Measurements from ENCODE around the gene MALSU1. TPM values are rescaled to one million over a fixed set of nuclear protein-coding genes. Genes with fewer than 3 reads are reported as not detected.

Gene MALSU1
- 10 to 100 TPM; 40.3 to 48.4 (median 45.0) TPM for total RNA-seq

DNA sequence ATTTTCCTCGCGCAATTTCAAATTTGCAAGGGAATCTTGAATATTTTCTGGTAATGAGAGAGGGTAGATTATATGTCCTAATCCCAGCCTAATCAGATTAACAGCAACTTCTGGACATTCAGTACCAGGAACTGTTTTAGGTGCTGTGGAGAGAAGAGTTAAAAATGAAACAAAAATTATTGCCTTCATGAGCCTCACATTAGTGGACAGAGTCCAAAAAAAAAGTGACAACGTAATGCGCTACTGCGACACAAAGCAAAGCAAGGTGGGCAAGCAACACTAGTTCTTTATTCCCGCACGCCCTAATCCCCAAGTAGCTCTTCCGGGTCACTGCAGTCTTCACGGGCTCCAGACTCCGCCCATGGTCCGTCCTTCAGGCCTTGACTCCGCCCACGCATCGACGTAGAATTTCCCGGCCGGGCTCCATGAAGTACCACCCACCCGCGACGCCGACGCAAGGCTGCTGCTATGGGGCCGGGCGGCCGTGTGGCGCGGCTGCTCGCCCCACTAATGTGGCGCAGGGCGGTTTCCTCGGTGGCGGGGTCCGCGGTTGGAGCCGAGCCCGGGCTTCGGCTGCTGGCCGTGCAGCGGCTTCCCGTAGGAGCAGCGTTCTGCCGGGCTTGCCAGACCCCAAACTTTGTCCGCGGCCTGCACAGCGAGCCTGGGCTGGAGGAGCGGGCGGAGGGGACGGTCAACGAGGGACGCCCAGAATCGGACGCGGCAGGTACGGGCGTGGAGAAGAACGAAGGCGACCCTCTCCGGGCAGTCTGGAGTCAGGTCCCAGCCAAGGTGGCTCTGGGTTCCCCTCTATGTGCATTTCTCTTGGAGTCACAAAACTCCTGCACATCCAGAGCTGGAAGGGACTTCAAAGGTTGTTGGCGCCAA lies at the start of gene MALSU1:
MALSU1 (plus strand) TSS at position 455 of the 885 bp plus-strand sequence; CDS start at position 469, 14 bp downstream.
- TF ChIP-seq, protein P1, sequence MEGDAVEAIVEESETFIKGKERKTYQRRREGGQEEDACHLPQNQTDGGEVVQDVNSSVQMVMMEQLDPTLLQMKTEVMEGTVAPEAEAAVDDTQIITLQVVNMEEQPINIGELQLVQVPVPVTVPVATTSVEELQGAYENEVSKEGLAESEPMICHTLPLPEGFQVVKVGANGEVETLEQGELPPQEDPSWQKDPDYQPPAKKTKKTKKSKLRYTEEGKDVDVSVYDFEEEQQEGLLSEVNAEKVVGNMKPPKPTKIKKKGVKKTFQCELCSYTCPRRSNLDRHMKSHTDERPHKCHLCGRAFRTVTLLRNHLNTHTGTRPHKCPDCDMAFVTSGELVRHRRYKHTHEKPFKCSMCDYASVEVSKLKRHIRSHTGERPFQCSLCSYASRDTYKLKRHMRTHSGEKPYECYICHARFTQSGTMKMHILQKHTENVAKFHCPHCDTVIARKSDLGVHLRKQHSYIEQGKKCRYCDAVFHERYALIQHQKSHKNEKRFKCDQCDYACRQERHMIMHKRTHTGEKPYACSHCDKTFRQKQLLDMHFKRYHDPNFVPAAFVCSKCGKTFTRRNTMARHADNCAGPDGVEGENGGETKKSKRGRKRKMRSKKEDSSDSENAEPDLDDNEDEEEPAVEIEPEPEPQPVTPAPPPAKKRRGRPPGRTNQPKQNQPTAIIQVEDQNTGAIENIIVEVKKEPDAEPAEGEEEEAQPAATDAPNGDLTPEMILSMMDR (IDR thresholded peaks at IDR 0.05), result no peak
- peak; percentile 87 to 96 (median 95) for TF ChIP-seq POLR2AphosphoS5 (IDR thresholded peaks at IDR 0.05)
- TF ChIP-seq POLR2A (IDR thresholded peaks at IDR 0.05), result peak; percentile 91
- no peaks in the 10 kb centered on the region for H3K27me3 ChIP-seq
- H3K4me1 ChIP-seq, result peaks cover 0 to 18% of the 10 kb centered on the region in 2 donors
- intact Hi-C loops (cut with DNase I; ENCODE audit: low total_unique reads), result no loop called here
- H3K4me3 ChIP-seq, result peak within 1 kb of the TSS; percentile 73 to 82 (median 79)
- H3K36me3 ChIP-seq, result no peaks in the 10 kb centered on the region
- DNase-seq (ENCODE audit: low spot score in 2 of 2), result peak; percentile 95 to 97
- no peaks in the 10 kb centered on the region for H3K9me3 ChIP-seq
- peak within 1 kb of the TSS; percentile 90 to 91 for H3K27ac ChIP-seq

DNA sequence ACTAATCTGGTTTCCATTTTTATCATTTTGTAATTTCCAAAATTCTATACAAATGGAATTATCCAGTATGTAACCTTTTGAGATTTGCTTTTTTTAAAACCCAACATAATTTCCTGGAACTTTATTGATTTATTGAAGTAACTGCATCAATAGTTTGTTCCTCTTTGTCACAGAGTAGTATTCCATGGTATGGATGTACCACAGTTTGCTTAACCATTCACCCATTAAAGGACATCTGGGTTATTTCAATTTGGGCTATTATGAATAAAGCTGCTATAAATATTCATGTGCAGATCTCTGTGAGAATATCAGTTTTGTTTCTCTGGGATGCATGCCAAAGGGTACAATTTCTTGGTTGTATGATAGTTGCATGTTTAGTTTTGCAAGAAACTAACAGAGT lies 49.7 kb upstream of the MALSU1 start:
- H3K4me3 ChIP-seq, result no peak overlapping the region
- no peaks in the 10 kb centered on the region for H3K36me3 ChIP-seq
- no peak for DNase-seq (ENCODE audit: low spot score in 2 of 2)
- no peak overlapping the region for H3K27ac ChIP-seq
- peaks cover 5% of the 10 kb centered on the region in 2 donors for H3K4me1 ChIP-seq
- intact Hi-C loops (cut with DNase I; ENCODE audit: low total_unique reads), result no loop called here
- H3K27me3 ChIP-seq, result no peaks in the 10 kb centered on the region
- TF ChIP-seq POLR2AphosphoS5 (IDR thresholded peaks at IDR 0.05) (no peak), POLR2A (IDR thresholded peaks at IDR 0.05) (no peak)
- TF ChIP-seq, protein P1 (IDR thresholded peaks at IDR 0.05), result no peak
- no peaks in the 10 kb centered on the region for H3K9me3 ChIP-seq

DNA sequence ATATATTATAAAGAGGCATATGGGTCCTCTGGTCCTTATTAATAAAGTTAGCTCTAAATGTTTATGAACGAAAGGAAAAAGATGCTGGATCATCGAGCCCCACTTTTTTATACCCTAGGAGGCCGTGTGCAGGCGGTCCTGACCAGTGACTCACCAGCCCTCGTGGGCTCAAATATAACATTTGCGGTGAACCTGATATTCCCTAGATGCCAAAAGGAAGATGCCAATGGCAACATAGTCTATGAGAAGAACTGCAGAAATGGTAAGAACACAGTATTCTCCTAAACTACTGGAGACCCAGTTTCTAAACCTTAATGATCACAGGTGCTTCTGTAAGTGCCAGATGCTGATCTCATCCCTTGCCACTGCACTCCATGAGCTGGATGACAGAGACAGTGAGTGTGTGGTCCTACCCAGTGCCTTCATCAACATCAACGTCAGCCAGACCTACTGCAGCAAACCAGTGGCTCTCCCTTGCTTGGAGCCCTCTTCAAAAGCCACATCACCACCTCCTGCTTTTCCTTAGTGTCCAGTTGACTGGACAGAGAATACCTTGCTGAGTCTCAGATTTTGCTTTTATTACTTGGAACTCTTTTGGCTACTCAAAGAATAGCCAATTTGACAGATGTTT lies 45.0 kb upstream of the MALSU1 start:
- H3K9me3 ChIP-seq, result no peaks in the 10 kb centered on the region
- no peak overlapping the region for H3K27ac ChIP-seq
- H3K27me3 ChIP-seq, result no peaks in the 10 kb centered on the region
- no peak overlapping the region for H3K4me3 ChIP-seq
- peaks cover 5% of the 10 kb centered on the region for H3K36me3 ChIP-seq
- TF ChIP-seq POLR2AphosphoS5 (IDR thresholded peaks at IDR 0.05), result no peak
- no peak for TF ChIP-seq POLR2A (IDR thresholded peaks at IDR 0.05)
- TF ChIP-seq, protein P1 (IDR thresholded peaks at IDR 0.05), result no peak
- DNase-seq (ENCODE audit: low spot score in 2 of 2), result no peak
- H3K4me1 ChIP-seq, result no peaks in the 10 kb centered on the region
- intact Hi-C loops (cut with DNase I; ENCODE audit: low total_unique reads), result no loop called here

DNA sequence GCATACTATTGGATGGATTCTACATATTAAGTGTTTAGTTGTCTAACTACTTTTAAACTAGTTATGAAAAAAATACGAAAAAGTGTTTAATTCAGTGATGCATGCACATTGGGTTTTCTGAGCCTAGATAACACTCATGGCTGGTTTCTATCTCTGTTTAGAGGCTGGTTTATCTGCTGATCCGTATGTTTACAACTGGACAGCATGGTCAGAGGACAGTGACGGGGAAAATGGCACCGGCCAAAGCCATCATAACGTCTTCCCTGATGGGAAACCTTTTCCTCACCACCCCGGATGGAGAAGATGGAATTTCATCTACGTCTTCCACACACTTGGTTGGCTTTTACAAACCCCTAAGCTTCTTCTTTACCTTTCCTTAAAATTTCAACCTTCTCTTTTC lies 42.4 kb upstream of the MALSU1 start:
- H3K27me3 ChIP-seq, result no peaks in the 10 kb centered on the region
- TF ChIP-seq, protein P1 (IDR thresholded peaks at IDR 0.05), result no peak
- TF ChIP-seq POLR2AphosphoS5 (IDR thresholded peaks at IDR 0.05), result no peak
- TF ChIP-seq POLR2A (IDR thresholded peaks at IDR 0.05), result no peak
- H3K4me3 ChIP-seq, result no peak overlapping the region
- no peak for DNase-seq (ENCODE audit: low spot score in 2 of 2)
- no peak overlapping the region for H3K27ac ChIP-seq
- no peaks in the 10 kb centered on the region for H3K4me1 ChIP-seq
- peaks cover 5% of the 10 kb centered on the region for H3K36me3 ChIP-seq
- intact Hi-C loops (cut with DNase I; ENCODE audit: low total_unique reads), result no loop called here
- H3K9me3 ChIP-seq, result no peaks in the 10 kb centered on the region

DNA sequence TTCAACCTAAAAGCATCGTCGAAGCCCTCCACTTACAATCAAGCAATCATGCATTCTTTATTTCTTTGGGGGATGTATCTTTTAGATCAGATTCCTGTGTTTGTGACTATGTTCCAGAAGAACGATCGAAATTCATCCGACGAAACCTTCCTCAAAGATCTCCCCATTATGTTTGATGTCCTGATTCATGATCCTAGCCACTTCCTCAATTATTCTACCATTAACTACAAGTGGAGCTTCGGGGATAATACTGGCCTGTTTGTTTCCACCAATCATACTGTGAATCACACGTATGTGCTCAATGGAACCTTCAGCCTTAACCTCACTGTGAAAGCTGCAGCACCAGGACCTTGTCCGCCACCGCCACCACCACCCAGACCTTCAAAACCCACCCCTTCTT lies 38.8 kb upstream of the MALSU1 start:
- Histone ChIP-seq H3K9me3 (no peaks in the 10 kb centered on the region), H3K27me3 (no peaks in the 10 kb centered on the region), H3K36me3 (peaks cover 5% of the 10 kb centered on the region), H3K4me1 (no peaks in the 10 kb centered on the region), H3K4me3 (no peak overlapping the region), H3K27ac (no peak overlapping the region)
- DNase-seq (ENCODE audit: low spot score in 2 of 2), result no peak
- TF ChIP-seq POLR2AphosphoS5 (IDR thresholded peaks at IDR 0.05), result no peak
- no peak for TF ChIP-seq POLR2A (IDR thresholded peaks at IDR 0.05)
- TF ChIP-seq, protein P1 (IDR thresholded peaks at IDR 0.05), result no peak
- intact Hi-C loops (cut with DNase I; ENCODE audit: low total_unique reads), result no loop called here
